GM18861 (cell line): Measurements from ENCODE around the gene SPNS3.

Source experiments
- ATAC-seq: cut with Tn5 transposase; IDR thresholded peaks from one replicate; pipeline ENCODE4 v1.9.1; 2021; ENCODE audit not compliant: unreplicated experiment

SPNS3 gene, protein sequence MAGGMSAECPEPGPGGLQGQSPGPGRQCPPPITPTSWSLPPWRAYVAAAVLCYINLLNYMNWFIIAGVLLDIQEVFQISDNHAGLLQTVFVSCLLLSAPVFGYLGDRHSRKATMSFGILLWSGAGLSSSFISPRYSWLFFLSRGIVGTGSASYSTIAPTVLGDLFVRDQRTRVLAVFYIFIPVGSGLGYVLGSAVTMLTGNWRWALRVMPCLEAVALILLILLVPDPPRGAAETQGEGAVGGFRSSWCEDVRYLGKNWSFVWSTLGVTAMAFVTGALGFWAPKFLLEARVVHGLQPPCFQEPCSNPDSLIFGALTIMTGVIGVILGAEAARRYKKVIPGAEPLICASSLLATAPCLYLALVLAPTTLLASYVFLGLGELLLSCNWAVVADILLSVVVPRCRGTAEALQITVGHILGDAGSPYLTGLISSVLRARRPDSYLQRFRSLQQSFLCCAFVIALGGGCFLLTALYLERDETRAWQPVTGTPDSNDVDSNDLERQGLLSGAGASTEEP

DNA sequence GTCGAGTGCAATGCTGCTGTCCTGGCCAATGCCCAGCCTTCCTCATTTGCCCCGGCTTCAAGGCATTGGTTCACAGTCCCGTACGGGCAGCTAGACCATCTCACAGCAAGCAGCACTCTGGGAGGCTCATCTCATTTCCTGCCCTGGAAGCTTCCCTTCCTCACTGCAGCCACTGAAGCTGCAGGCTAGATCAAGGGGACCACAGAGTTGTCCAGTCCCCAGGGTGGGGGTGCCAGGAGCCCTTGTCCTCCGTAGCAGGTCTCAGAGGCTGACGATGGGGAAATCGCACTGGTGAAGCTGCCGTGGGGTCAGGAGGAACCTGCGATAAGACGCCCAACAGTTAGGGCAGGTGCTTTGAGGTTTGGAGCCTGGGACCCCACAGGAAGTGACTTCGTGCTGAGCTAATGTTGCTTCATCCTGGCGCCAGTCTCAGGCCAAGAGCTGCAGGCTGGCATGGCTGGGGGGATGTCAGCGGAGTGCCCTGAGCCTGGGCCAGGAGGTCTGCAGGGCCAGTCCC lies at the start of gene SPNS3:
SPNS3 (plus strand) TSS at position 426 of the 517 bp plus-strand sequence; CDS start at position 454, 28 bp downstream.
- ATAC-seq, result no peak

DNA sequence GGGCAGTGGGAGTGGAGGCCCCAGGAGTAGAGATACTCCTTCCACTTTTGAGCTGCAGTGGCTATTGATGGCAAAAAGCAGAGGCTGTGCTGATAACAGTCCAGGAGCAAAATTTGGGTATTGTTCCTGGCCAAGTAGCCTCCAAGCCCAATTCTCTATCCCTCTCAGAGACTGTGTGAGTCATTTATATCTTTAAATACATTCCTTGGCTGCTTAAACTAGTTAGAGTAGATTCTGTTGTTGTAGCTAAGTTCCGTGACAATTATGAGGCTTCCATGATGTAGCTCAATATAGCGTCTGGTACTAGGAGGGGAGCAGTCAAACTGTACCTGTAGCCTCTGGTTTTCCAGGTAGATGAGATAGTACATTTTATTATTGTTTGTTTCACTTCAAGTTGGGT lies 47.3 kb upstream of the SPNS3 start:
- ATAC-seq, result no peak

DNA sequence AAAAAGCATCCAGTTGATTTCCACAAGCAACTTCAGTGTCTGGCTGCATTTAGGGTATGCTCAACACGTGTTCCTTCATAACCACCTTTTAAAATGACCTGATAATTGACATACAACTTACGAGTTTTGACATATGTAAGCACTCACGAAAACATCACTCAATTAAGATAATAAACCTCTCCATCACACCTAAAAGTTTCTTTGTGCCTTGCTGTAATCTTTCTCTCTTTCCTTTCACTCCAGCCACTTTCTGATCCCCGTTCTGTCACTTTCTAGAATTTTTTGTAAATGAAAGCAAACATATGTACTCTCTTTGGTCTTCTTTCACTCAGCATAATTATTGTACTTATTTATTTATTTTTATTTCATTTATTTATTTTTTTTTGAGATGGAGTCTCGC lies 46.6 kb upstream of the SPNS3 start:
- ATAC-seq, result no peak

DNA sequence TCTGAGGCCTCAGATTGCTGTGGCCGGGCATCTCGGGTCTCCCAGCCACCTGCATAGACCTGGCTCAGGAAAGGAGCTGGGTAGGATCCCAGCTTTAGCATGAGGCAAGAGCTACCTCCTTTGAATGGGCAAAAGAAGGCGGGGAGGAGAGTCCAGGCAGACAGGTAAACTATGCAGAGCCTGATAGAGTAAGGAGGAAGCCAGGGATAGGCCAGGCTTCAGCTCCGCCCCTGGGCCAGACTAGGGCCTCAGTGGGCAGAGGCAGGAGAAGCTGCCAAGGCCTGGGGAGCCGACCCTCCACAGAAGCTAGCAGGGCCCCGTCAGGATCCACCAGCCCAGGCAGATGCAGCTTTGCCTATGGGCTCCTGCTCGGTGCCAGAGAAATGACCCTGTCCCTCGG lies 44.7 kb upstream of the SPNS3 start:
- ATAC-seq, result no peak

DNA sequence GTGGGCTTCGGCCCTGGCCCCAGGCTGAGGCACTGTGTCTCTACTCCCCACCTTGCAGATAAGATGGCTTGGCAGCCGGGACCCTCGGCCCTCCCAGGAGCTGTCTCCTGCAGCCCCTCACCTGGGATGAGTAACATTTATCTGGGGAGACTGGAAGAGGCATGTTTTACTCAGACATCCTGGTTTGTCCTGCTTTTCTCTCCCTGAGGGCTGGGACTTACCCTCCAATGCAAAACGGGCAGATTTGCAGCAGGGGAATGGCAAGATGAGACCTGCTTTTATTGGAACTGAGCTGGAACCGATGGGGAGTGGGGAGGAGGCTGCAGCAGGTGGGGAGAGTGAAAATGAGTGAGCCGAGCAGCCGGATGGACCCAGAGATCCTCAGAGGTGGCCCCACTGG lies 39.9 kb upstream of the SPNS3 start:
- no peak for ATAC-seq

DNA sequence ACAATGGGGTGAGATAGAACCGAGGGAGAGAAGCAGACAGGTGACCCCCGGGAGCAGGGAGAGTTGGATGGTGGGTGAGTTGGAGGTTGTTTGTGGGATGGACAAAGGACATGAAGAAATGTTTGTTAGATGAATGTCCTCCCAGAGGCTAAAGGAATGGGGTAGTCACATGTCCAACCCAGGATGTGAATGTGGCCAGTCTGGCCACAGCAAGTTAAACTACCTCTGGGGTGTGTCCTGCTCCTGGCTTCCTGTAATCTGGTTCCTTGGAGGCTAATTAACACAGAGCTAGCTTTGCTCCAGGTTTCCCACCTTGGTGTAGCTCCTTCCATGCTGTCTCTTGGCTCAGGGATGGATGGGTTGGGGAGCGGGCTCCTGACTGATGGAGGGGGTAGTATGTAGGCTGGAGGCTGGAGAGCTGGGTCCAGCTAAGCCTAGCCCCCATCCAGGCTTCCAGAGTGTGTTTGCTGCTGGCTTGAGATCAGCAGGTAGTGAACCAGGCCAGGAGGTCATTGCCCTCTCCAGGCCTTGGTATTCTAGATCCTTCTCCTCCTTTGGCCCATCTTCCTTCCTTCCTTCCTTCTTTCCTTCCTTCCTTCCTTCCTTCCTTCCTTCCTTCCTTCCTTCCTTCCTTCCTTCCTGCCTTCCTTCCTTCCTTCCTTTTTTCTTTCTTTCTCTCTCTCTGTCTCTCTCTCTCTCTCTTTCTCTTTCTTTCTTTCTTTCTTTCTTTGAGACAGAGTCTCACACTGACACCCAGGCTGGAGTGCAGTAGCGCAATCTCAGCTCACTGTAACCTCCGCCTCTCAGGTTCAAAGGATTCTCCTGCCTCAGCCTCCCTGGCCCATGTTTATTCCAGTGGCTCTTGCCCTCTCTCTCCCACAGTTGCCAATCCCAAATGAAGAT lies 39.3 kb upstream of the SPNS3 start:
- ATAC-seq, result no peak

DNA sequence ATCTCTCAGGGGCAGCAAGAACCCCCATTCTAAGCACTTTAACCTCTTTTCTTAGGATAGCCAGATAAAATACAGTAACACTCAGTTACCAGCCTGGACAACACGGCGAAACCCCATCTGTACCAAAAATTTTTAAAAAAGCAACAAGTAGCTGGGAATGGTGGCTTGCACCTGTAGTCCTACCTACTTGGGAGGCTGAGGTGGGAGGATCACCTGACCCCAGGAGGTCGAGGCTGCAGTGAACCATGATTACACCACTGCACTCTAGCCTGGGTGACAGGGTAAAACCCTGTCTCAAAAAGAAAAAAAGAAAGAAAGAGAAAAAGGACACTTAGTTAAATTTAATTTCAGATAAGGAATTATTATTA lies 38.6 kb upstream of the SPNS3 start:
- ATAC-seq, result no peak

DNA sequence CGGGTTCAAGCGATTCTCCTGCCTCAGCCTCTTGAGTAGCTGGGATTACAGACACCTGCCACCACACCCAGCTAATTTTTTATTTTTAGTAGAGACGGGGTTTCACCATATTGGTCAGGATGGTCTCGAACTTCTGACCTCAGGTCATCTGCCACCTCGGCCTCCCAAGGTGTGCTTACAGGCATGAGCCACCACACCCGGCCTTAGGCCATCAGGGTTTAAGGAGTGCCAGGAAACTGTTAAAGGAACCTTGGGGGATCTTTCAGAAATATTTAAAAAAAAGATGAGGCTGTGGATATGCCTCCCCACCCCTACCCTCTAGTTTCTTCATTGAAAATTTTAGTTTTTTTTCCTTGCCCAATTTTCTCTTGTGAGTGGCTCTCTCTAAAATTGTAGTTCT lies 35.9 kb upstream of the SPNS3 start:
- ATAC-seq, result no peak

DNA sequence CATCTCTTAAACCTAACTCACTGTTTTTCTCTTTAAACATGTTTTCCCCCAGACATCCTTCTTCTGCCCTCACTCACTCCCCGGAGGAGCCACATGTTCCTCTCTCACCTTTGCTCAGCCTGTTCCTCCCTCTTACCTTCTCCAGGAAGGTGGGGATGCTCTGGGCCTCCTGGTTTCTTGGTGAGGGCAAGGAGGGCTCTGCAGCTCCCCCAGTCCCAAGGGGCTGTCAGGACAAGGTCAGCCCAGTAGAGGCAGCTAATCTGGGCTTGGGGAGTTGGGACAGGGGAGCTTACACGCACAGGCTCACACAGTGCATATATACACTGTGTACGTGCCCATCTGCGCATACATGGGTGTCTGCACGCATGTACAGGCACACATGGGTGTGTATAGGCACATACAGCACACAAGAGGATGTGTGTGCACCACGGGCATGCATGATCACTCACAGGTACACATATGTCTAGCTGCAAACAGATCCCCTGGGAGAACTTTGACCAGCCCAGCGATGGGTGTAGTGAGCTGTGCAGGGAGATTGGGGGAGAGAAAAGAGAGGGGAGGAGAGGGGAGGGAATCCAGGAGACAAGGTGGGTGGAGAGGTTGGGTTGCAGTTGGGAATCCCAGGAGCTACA lies 28.6 kb upstream of the SPNS3 start:
- no peak for ATAC-seq

DNA sequence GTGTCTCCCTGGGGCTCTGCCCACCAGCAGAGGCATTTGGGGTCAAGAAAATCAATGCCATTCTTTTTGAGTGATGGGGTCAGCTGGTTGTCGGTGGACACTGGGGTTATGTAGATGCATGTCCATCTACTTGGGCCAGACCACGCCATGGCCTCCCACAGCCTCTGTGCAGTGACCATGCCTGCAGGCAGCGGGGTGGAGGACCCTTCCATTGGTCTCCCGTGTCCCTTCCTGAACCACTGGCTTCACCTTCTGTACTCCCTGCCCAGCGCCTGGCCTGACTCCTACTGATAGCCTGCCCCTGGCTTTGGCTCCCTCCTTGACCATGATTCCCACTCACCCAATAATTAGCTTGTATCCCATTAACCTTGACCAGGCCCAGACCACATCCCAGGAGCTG lies 28.0 kb upstream of the SPNS3 start:
- ATAC-seq, result no peak

DNA sequence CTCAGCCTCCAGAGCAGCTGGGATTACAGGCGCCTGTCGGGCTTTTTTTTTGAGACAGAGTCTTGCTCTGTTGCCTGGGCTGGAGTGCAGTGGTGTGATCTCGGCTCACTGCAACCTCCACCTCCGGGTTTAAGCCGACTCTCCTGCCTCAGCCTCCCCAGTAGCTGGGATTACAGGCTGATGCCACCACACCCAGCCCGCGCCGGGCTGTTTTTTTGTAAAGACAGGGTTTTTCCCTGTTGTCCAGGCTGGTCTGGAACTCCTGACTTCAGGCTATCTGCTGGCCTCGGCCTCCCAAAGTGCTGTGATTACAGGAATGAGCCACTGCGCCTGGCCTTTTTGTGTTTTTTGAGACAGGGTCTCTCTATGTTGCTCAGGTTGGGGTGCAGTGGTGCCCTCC lies 27.4 kb upstream of the SPNS3 start:
- ATAC-seq, result no peak

DNA sequence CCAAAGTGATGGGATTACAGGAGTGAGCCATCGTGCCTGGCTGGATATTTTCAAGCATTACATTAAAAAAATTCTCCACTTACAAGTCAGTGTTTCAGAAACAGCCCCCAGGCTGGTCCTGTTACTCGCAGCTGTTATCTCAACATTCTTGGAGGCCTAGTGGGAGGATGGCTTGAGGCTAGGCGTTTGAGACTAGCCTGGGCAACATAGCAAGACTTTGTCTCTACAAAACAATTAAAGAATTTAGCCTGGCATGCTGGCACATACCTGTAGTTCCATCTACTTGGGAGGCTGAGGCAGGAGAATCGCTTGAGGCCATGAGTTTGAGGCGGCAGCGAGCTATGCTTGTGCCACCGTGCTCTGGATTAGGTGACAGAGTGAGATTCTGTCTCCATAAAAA lies 26.5 kb upstream of the SPNS3 start:
- no peak for ATAC-seq

DNA sequence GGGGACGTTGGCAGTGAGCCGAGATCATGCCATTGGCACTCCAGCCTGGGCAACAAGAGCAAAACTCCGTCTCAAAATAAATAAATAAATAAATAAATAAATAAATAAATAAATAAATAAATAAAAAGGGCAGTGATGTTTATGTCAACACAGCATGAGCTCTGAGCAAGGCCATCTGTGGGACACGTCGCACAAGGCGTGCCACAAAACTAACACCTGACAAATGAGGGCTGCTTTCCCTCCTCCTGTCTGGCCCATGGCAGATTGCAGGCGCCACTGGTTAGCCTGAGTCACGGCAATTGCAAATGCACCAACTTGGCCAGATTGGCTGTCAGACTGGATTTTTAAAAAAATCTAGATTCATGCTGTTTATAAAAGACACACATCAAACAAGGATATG lies 25.9 kb upstream of the SPNS3 start:
- no peak for ATAC-seq

DNA sequence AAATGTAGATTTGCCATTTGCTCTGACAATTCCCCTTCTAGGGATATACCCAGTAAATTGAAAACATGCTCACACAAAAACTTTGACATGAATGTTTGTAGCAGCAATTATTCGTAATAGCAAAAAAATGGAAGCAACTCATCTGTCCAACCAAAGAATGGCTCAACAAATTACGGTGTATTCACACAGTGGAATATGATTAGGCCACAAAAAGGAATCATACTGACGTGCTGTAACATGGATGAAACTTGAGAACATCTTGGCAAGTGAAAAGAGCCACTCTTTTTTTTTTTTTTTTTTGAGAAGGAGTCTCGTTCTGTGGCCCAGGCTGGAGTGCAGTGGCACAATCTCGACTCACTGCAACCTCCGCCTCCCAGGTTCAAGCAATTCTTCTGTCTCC lies 24.1 kb upstream of the SPNS3 start:
- ATAC-seq, result no peak

DNA sequence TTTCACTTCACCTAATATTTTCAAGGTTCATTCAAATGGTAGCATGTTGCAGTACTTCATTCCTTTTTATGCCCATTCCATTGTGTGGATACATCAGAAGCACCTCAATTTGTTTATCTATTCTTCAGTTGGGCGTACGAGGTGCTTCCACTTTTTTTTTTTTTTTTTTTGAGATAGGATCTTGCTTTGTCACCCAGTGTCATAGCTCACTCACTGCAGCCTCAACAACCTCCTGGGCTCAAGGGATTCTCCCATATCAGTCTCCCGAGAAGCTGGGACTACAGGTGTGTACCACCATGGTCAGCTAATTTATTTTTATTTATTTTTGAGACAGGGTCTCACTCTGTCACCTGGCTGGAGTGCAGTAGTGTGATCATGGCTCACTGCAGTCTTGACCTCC lies 22.5 kb upstream of the SPNS3 start:
- ATAC-seq, result no peak

DNA sequence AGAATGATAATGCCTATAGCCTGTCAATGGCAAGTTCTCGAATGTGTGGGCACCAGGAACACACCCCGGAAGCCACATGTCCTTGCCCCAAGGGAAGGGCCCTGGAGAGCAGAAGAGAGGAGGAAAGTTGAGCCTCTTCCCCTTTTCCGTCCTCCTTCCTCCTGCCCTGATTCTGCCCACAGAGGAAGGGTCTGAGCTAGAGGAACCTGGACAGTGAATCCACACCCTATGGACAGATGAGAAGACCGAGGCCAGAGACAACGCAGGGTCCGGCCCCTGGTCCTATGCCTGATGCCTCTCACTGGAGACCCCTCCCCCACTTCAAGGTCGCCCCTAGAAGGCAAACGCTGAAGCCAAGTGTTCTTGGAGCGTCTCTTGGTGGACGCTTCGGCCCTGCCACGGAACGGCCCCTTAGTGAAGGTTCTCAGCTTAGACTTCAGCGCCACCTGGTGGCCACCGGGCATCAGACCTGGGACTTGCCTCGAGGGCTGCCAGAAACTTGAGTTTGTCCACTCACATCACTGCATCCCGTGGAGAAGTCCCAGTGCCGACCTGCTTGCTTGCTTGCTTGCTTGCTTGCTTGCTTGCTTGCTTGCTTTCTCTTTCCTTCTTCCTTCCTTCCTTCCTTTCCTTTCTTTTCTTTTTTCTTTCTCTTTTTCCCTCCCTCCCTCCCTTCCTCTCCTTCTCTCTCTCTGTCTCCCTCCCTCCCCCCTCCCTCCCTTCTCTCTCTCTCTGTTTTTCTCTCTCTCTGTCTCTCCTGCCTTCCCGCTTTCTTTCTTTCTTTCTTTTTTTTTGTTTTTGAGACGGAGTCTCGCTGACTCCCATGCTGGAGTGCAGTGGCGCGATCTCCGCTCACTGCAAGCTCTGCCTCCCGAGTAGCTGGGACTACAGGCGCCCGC lies 20.6 kb upstream of the SPNS3 start:
- no peak for ATAC-seq

DNA sequence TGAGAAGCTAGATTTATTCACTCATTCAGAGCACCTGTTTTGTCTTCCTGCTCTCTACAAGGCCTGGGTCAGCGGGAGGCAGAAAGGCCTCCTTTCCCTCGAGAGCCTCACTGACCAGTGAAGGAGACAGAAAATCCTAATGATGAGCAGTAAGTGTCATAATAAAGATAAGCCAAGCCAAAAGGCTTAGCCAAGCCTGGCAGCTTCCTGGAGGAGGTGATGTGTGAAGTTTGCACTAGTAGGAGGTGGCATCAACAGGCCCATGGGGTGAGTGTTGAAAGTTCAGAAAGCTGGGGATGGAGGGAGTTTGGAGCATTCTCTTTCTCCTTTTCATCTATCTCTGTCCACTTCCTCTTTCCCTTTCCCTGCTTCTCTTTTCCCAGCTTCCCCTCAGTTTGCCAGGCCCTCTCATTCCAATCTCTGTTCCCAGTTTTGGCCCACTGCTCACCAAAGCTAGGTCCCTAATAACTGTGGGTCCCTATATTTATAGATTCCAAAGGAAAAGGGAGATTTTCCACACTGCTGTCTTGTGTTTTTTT lies 16.5 kb upstream of the SPNS3 start:
- ATAC-seq, result no peak

DNA sequence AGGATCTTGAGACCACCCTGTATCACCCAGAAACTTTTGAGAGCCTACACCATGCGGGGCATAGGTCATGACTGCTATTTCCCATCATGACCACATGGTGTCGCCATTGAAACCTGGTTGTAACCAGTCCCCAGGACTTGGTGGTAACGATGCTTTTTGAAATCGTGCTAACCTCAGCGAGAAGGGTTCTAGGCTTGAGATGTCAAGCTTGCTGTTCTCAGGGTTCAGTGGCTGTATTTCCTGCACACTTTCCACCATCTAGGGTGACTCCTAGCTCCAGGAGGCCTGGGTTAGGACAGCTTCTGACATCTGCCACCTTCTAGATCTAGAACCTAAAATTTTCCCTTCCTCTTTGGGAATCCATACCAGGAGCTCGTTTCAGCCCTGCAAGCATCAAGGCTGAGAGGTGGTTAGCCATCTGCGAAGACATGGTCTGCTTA lies 13.0 kb upstream of the SPNS3 start:
- no peak for ATAC-seq

DNA sequence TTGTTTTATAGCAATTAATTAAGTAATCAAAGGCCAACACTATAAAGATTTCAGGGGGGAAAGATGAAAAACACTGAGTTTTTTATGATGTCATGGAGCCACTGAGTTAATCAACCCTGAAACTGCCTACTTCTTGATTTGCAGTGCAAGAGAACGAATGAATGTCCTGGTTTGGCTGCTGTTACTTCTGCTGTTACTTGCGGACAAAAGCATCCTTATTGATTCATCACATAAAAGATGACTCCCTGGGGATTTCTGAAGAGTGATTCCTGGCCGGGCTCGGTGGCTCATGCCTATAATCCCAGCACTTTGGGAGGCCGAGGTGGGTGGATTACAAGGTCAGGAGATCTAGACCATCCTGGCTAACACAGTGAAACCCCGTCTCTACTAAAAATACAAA lies 10.9 kb upstream of the SPNS3 start:
- ATAC-seq, result no peak

DNA sequence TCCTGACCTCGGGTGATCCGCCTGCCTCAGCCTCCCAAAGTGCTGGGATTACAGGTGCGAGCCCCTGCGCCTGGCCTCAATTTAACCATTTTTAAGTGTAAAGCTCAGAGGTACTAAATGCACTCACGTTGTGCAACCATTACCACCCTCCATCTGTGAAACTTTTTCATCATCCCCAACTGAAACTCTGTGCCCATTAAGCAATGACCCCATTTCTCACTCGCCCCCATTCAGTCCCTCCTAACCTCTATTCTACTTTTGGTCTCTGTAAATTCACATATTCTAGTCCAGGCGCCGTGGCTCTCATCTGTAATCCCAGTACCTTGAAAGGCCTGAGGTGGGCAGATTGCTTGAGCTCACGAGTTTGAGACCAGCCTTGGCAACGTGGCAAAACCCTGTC lies 8.3 kb upstream of the SPNS3 start:
- ATAC-seq, result no peak
